Hair follicular keratinocyte (primary cell): Measurements from ENCODE around the gene NECTIN1. TPM values are rescaled to one million over a fixed set of nuclear protein-coding genes. Genes with fewer than 3 reads are reported as not detected.

Experiments used
- total RNA-seq: library from RNA; depleted of rRNA; stranded (reverse); fragments of >200 nt; gene quantifications from 2 replicates; pipeline ENCODE4 v1.2.3, GENCODE V29; 2015

NECTIN1 gene
- total RNA-seq, result 65.2 and 86.8 TPM in 2 replicates

GRCh38 chr11:119728651-119729580 lies at the start of gene NECTIN1:
Gene NECTIN1, minus strand, starts transcription at chr11:119729200. Its CDS starts 647 bp downstream, at chr11:119728553.

